HG03103 (cell line): Measurements from ENCODE around the gene CECR2.

Experiments
- ATAC-seq: cut with Tn5 transposase; IDR thresholded peaks from one replicate; pipeline ENCODE4 v1.9.1; 2021; ENCODE audit warnings: low read depth; ENCODE audit not compliant: unreplicated experiment

Gene CECR2

DNA sequence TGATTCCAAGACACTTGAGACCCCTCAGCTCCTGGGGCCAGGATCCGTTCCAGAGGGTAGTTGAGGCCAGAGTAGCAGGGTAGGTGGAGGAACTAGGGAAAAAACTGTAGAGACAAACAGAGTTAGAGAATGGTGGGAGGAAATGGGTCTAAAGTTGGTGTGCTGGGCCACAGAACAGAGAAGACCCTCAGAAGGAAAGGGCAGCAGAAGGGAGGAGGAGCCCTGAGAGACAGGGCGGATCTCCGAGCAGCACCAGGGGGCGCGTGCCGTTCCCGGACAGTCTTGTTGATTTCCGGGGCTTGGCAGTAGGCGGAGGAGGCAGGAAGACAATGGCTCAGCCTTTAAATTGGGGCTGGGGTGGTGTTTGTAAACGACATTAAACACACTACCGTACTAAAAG is 2.4 kb upstream of the CECR2 start:
- ATAC-seq = no peak

- ATAC-seq = no peak
Measured at GRCh38 chr22:17368144-17368543, 1.1 kb upstream of the CECR2 start.

- ATAC-seq = no peak
Measured at GRCh38 chr22:17368554-17369438, 464 bp upstream of the CECR2 start.

- ATAC-seq = no peak
Measured at GRCh38 chr22:17370026-17370765, 936 bp downstream of the CECR2 start.

DNA sequence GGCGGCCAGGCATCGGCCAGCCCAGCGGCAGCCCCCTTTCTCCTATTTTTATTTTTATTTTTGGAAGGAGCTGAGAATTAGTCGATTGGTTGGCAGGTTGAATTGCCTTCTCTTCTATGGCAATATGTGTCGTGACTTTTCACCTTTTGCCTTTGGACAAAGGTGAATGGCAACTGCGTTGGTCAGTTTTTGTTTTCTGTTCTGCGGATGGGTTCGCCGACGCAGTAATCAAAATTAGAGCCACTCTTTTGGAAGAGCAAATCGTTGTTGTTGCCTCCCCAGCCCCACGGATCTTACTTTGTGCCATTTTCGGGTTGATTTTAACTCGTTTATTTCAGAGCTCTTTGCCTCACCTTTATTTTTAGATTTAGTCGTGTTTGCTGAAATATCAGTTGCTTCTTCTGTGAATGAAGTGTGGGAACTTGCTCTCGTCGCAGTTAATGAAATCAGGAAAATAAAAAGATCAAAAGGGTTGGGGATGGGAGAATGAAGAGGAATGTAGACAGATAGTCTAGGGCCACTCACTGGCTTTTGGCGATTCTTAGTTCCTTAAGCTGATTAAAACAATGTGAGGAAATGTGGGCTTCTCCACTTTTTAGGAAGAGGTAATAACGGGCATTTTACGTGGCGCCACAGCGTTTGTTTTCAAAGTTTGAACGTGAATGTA is 1.6 kb downstream of the CECR2 start:
- no peak for ATAC-seq

- ATAC-seq = no peak
Measured at GRCh38 chr22:17371448-17371847, 2.2 kb downstream of the CECR2 start.

DNA sequence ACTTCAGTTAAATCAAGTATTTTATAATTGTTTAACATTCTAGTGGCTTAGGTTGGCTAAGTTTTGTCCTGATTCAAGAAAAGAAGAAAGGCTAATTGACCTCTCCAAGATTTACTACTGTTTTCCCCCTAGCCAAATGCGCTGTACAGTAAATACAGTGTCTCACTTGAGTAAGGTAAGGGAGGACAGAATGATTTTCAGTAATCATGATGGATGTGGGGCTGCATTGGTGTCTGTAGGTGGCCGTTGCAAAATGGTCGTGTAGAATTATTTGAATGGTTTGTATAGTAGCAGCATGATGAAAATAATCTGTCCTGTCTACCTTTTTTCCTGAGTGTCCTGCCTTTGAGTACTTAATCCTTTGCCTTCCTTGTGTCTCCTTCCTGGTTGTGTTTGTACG is 4.6 kb downstream of the CECR2 start:
- ATAC-seq = no peak

DNA sequence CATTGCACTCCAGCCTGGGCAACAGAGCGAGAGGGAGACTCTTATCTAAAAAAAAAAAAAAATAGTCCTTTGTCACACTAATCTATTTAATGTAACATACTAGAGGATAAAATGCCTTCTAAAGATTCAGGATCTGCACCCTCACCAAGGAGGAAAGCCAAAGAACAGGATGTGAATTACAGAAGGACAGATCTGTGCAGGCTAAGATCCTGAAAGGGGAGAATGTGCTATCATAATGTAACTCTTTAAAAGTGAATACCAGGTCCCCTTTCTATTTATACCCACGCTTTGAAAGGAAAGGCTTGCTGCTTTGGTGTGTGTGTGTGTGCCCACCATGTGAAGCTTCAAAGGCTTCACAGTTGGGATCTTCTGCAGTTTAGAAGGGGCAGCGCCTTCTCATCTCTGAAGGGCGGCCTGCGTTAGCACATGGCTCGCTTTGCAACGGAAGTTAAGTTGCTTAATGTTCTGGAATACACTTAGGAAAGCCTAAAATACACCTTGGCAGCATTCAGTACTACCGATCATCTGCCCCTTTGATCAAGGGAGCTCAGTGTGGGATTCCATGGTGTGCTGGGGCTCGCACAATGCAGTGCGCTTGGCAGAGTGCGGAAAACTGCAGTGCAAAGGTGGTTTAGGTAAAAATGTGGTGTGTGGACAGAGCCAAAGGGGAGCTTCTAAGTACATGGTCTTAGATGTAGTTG is 6.8 kb downstream of the CECR2 start:
- ATAC-seq = no peak

GRCh38 chr22:17376950-17377349 is 7.7 kb downstream of the CECR2 start:
- ATAC-seq = no peak

DNA sequence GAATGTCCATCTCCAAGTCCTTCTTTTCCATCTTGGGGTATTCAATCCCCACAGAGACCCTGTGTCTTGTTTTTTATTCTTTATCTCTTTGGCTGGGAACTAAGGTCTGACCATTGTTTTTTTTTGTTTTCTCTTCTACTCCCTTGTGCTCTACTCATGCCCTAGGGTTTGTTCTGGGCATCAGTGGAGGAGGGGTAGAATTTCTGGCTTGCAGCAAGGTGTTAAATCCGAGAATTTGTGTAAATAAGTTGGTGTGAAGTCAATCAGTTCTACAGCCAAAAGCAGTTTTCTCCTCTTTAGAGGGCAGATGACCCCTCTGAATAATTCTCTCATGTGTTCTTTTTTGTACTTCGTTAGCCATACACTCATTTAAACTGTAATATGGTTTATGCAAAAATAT is 10.7 kb downstream of the CECR2 start:
- ATAC-seq = no peak

DNA sequence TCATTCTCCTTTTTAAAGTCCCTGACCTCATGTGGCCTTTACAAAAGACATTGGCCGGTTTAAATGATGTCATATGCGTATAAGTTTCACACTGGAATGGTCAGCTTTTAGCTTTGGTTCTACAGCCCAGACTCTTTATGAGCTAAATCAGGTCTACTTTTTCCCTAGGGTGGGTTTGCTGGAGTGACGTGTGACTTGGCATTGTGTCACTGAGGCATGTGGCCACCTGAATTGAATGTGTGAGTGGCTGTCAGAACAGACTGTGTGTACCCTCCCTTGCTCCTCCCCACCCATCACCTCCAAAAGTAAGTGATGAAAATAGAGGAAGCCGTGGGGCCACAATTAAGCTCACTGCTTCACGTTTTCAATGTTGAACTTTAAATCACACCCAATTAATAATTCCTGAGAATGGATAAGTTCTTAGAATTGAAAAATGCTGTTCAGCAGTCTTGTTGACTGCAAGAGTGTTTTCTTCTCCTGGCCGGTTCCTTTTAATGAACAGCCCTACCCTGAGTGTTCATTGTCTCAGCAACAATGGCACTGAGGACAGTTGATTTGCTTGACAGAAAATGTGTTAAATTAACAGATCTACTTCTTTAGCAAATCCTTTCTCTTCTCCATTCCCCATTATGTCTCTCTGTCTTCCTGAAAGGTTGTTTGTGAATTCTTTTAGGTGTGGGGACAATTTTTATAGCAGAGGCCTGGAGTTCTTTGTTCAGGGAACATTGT is 11.3 kb downstream of the CECR2 start:
- ATAC-seq = no peak

DNA sequence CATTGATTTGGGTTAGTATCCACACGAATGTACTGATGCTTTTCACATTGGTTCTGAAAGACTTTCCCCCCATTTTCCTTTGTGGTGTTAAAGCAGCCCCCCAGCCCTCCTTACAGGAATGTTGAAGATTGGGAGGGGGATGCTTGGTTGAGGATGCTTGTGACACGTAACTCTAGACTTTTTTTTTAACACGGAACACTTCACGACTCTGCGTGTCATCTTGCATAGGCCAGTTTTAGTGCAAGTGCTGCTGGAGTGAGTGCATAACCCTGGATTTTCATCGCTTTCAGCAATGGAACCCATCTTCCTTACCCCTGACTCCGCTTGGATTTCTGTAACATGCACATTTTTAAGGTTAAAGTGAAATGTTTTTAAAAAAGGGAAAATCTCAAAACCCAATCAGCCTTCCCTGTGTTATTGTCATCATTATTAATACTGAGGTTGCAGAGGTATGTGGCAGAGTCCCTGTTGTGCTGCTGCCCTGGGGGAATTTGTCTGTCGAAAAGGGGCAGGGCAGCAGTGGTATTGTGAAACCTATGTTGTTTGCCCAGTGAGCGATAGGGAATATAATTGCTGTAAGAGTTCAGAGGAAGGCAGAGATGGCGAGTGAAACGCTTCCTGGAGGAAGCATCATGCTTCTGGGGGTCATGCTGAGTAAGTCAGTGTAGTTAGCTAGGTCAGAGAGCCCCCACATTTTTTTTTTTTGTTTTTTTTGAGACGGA is 12.1 kb downstream of the CECR2 start:
- no peak for ATAC-seq

- ATAC-seq = no peak
Measured at GRCh38 chr22:17384612-17385330, 15.5 kb downstream of the CECR2 start.

DNA sequence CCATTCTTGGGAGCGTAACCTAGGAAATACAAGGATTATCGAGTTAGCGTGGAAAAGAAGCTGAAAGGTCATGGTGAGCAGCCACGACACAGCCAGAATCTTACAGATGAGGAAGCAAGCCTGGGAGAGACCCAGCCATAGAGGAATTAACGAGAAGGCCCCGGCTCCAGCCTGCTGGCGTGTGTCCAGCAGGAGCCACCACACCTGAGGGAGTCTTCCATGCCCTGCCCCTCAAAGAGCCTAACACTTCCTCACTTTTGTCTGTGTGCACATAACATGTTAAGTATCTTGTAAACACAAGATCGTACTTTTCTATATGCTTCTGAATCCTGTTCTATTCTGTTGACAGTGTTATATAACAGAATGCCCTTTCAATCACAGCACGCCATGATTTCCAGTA is 18.1 kb downstream of the CECR2 start:
- no peak for ATAC-seq

- ATAC-seq = no peak
Measured at GRCh38 chr22:17388235-17388634, 19.0 kb downstream of the CECR2 start.

DNA sequence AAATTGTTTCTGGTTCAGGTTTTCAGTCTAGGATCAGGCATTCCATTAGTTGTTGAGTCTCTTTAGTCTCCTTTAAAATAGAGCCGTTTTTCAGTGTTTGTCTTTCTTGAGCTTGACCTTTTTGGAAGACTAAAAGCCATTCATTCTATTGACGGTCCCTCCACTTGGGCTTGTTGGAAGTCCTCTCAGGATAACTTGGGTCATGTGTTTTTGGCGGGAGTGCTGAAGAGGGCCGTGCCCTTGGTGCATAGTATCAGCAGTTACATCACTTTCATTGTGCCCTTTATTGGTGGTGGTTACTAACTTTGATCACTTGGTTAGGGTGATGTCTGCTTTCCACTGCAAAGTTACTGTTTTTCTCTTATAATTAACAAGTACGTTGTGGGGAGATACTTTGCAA is 20.8 kb downstream of the CECR2 start:
- ATAC-seq = no peak

DNA sequence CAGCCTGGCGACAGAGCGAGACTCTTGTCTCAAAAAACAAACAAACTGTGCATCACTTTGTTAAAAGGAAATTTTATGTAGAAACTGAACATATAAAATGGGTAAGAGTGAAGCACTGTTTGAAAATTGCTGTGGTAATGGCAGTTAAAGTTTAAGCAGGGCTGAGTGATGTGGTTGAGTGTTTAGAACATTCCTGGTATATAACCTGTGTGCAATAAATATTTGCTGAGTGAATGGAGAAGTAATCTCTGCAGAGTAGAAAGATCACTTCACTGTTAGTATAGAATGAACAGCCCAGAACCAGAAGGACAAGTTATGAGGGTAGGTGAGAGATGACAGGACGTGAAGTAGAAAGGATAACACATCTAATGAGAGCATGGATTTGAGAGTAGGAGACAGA is 27.3 kb downstream of the CECR2 start:
- ATAC-seq = no peak

- ATAC-seq = no peak
Measured at GRCh38 chr22:17397756-17398547, 28.7 kb downstream of the CECR2 start.
